GM21423 (cell line): ENCODE results near the gene ZNF487.

Experiments used
- ATAC-seq: cut with Tn5 transposase; IDR thresholded peaks from one replicate; pipeline ENCODE4 v1.9.1; 2021; ENCODE audit warnings: mild to moderate bottlenecking, moderate library complexity; ENCODE audit not compliant: unreplicated experiment

Gene ZNF487

GRCh38 chr10:43482319-43483078 lies 45.6 kb downstream of the ZNF487 start:
- no peak for ATAC-seq

- no peak for ATAC-seq
Observed at GRCh38 chr10:43491855-43492254, 54.9 kb downstream of the ZNF487 start.

GRCh38 chr10:43502931-43503330 lies 66.0 kb downstream of the ZNF487 start:
- no peak for ATAC-seq

- no peak for ATAC-seq
Observed at GRCh38 chr10:43524434-43525247, 87.7 kb downstream of the ZNF487 start.
